GM19438 (cell line): ENCODE data around the gene CRAMP1.

Experiments
- ATAC-seq: cut with Tn5 transposase; IDR thresholded peaks from one replicate; pipeline ENCODE4 v1.9.1; 2021; ENCODE audit warnings: low read depth; ENCODE audit not compliant: unreplicated experiment

Gene CRAMP1

DNA sequence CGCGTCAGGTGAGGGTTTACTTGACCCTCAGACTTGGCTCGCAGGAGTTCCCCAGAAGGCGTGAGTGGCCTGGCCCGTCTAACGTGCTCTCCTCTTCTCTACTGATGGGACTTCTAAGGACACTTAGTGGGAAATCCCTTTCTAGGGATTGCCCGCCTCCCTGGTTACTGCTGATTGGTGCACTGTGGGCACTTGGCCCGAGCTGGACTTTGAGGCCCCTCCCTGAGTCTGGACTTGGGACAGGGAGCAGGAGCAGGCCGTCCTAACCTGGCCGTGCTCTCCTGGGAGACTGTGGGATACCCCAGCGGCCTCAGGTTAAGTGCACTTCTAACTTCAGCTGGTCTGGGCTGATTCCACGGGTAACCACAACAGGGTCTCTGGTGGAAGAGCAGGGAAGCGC, 15.0 kb upstream of the CRAMP1 start:
- ATAC-seq: no peak

DNA sequence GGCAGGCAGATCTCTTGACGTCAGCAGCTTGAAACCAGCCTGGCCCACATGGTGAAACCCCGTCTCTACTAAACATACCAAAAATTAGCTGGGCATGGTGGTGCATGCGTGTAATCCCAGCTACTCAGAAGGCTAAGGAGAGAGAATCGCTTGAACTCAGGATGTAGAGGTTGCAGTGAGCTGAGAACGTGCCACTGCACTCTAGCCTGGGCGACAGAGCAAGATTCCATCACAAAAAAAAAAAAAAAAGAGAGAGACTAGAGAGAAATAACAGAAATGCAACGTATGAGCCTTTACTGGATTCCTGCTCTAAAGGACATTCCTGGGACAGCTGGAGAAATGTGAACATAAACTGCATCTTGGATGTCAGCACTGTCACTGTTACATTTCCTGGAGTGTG, 11.1 kb upstream of the CRAMP1 start:
- no peak for ATAC-seq

DNA sequence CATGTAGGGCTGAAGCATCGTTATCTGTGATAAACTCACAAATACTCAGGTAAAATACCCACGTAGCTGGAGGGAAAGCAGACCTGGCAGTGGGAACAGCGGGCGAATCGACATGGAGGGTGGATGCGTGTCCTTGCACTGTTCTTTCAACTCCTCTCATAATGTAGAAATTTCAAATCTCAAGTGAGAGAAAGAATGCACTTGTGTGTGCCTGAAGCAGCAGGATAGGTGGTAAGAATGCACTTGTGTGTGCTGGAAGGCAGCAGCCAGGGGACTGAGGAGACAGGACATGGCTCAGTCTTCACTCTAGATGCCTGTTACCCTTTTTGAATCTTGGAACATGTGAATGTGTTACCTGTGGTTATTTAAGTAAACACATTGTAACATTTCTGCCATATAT, 10.7 kb upstream of the CRAMP1 start:
- ATAC-seq: no peak

DNA sequence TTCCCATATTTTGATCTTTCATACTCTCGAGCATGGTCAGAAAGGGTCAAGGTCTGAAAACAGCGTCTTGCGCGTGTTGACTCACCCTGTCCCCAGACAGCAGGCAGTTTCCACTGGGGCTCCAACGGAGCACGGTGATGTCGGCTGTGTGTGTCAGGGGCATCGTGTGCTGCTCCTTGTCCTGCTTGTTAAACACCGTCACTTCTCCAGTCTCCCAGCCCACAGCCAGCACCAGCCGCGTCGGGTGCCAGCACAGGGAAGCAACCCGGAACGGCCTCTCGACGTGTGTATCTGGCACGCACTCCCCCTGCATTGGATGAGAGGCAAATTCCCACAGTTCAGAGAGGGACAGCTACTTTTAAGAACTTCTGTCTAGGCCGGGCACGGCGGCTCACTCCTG, 9.9 kb upstream of the CRAMP1 start:
- no peak for ATAC-seq

DNA sequence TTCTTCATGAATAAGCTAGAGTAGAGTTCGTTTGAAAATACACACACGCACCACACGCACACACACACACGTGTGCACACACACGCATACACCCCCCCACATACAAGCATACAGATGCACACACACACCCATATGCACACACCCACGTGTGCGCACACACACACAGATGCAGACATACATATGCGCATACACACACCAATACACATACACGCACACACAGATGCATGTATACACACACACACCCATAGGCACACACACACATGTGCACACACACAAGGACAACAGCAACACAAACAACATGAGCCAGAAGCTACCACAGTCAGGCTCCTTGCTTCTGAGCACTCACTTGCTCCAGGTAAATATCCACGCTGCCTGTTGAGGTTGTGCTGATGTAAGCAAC, 5.4 kb upstream of the CRAMP1 start:
- no peak for ATAC-seq

DNA sequence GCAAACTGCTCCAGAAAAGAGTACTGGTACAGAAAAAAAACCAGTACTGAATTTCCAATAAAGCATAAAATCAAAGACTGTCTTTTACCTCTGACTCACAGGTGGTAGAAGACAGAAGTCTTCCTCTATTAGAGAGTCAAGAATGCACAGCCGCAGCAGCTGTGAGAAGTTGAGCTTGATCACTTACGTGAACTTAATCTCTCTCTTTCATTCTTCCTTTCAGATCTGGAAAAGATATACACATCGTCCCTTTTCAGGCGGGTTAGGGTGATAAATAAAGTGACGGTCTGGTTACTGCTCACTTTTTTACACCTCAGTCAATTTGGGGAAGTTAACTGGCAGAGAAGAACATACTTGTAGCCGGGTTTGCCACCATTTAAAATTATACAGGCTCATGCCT, 4.2 kb upstream of the CRAMP1 start:
- ATAC-seq: no peak

DNA sequence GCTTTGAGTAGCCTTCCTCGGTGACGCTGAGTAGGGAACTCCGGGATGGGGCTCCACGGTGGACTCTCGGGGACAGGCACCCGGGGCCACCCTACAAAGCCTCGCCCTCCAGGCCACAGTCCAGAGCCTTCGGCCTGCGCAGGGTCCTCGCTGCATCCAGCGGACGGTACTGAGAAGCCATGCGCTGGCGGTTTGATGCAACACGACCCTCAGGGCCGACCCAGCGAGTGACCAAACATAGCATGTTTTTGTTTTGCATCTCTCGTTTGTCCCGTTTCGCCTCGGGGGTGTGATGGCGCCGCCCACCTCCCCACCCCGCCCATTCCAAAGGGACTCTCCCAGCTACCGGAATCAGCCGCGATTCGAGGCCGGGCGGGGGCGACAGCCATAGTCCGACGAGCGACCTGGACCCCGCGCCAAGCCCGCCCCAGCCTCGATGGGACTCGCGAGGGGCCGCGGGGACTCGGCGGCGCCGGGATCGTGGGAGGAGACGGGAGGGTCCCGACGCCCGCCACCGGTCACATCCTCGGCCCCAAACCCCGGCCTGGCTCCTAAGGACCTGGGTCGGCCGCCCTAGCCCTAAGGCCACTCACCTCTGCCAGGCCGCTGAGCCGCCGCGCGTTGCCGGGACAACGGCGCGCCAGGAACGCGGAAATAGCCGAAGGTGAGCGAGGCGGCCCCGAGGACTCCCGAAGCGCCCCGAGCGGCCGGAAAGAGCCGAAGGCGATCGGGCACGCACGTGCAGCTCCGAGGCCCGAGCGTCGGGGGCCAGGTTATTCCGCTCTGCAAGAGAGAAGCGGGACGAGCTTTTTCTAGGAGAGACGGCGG, 1.9 kb upstream of the CRAMP1 start:
- no peak for ATAC-seq

DNA sequence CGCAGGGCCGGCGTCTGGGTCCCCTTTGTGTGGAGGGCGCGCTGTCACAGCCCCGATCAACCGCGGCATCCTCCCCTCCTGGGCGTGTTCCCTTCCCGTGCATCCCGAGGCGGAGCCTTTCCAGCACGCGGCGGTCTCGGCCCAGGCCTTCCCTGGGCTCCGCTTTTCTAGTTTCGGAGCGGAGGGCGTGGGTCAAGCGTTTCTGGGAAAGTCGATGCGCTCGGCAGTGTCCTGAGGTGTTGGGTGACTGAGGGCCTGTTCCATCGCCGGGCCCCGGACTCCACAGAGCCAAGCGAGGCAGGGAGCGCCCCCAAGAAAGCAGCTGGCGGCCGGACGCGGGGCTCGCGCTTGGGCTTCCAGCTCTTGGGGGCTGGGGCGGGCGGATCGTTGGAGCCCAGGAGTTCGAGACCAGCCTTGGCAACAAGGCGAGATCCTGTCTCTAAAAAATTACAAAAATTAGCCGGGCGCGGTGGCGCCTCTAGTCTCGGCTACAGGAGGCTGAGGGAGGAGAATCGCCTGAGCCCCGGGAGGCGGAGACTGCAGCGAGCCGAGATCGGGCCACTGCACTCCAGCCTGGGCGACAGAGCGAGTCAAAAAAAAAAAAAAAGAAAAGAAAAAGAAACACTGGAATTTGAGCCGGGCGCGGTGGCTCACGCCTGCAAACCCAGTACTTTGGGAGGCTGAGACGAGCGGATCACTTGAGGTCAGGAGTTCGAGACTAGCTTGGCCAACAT, 1.1 kb upstream of the CRAMP1 start:
- no peak for ATAC-seq

DNA sequence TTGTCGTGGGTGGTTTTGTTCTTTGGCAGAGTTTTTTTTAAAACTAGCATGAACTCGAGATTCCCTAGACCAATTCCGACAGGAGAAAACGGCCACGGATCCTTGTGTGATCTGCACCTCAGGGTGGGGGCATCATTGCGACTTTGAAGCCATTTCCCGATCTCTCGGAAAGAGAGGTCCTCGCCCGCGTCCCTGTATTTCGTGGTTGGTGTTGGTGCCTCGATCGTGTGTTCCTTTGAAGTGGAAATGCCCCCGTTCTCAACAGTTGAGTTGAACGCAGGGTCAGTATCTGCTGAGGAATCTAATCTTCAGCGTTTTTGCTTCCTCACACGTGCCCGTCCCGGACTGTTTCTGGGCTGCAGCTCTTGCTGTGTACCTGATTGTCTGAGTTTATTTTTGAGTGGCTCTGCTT, 1.1 kb downstream of the CRAMP1 start:
- ATAC-seq: no peak

DNA sequence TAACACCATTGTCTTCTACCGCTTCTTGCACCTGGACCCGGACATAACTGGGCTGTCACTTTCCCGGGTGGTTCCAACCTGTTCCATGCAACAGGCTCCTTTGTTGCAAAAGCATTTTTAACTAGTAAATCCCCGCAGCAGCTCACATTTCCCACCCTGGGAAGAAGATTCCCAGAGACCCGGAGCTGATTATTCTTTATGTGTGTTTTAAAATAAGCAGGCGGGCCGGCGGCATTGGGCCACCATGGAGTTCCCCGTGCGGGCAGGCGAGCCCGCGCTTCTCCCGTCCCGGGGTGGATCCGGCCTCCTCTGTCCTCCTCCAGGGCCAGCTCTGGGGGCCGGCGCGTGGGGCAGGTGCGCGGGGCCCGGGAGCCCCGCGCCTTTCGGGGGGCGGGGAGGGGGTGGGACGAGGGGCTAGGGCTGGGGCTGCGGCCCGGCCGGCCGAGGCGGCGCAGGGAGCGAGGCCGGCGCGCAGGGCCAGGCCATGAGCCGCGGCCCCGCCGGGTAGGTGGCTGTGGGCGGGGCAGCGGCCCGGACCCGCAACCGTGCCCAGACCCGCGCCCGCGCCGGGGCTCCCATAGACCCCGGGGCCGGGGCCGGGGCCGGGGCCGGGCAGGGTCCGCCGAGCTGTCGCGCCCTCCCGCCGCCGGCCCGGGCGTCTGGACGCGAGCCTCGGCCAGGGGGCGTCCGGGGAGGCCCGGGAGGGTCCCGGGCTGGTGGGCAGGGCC, 1.7 kb downstream of the CRAMP1 start:
- ATAC-seq: no peak

DNA sequence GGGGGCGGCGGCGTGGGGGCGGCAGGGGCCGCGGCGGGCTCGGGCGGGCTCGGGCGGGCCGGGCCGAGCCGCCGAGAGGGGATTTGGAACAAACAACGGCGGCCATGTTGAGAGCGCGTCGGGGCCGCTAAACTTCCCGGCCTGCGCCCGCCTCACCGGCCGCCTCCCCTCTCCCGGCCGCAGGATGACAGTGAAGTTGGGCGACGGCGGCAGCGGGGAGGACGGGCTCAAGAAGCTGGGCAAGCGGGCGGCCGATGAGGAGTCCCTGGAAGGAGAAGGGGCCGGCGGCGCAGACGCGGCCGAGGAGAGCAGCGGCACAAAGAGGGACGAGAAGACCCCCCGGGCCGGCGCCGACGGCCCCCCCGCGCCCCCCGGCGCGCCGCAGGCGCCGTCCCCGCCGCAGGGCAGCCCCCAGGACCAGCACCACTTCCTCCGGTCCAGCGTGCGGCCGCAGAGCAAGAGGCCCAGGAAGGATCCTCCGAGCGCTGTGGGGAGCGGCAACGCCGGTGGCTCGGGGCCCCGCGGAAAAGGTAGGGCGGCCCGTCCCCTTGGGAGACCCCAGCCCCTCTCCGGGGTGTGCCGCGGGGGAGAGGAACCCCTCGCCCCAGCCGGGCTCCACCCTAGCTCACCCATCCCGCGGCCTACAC, 2.4 kb downstream of the CRAMP1 start:
- no peak for ATAC-seq

DNA sequence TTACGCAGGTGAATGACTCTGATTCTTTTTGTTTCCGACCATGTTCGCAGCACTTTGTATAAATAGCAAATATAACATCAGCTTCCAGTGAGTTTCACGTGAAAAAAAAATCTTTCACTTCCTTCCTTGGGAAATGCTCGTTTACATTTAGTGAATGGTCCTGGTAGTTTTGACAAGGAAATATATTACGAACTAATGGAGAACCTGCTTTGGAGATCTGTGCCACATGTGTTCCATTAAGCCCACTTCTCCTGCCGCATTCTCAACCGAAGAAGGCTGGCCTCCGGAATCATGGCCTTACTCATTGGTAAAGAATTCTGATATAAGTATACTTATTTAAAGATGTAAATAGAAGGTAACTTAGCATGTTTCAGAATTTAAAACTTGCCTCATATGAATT, 3.6 kb downstream of the CRAMP1 start:
- no peak for ATAC-seq

DNA sequence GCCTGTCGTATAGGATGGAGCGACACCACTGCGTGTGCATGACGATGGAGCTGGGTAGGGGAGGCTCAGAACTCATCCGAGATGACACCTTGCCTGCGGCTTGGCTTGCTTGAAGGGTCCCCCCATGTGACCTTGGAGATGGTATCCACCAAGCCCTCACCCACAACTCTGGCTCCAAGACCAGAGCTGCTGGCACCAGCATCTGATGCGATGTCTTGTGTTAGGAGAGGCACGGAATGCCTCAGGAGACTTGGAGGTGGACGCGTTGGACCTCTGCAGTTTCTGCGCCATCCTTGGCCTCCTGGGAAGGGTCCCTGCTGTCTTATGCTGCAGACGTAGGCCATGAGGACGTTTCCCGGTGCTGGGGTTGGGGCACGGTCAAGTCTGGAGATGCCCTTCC, 7.8 kb downstream of the CRAMP1 start:
- no peak for ATAC-seq

DNA sequence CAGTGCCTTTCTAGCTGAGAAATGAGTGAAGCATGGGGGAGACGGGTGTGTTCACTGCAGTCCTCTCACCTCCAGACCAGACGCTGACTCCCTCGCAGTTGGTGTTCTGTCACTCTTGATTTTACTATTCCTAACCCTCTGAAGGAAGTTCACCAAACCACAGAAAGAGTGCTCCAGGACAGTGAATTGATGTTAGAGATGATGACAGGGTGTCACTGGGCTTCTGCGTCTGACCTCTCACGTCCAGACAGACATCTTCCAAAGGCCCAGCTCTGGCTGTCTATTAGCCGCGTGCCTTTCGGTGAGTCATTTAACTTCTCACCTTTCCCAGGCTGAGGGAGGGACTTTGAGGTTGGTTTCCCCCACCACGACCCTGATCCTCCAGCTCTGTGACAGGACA, 8.2 kb downstream of the CRAMP1 start:
- no peak for ATAC-seq

DNA sequence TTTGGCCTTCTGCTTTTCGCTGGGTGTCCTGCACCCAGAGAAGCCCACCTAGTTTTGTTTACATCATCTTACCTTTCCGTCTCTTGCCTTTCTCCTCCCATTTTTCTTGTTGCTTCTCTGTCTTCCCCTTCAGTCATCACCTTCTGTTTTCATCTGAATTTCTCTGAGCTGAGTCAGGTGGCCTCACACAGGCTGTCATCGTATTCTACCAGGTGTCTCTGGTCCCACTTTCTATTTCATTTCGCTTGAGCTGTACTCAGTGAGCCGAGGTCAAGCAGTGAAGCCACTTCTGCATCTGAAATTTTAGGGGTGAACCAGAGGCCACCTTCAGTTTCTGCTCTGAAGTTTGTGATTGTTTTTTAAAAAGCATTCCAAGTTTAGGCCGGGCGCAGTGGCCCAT, 9.7 kb downstream of the CRAMP1 start:
- ATAC-seq: no peak

DNA sequence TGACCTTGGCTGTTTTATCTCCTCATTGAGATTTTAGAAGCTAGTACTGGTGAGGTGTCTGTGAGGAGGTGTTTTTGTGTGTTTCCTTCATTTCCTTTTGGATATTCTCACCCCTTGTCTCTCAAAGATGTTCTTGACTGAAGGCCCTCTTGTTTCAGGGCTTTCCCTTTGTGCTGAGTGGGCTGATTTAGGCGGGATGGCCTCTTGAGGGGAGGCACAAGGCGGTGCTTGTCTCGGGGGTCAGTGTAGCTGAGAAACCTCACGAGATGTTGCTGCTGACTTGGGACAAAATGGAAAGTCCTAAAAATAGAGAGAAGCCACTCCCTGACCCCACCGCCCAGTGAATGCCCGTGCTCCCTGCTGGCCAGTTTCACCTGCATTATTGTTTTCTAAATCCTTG, 14.2 kb downstream of the CRAMP1 start:
- no peak for ATAC-seq

DNA sequence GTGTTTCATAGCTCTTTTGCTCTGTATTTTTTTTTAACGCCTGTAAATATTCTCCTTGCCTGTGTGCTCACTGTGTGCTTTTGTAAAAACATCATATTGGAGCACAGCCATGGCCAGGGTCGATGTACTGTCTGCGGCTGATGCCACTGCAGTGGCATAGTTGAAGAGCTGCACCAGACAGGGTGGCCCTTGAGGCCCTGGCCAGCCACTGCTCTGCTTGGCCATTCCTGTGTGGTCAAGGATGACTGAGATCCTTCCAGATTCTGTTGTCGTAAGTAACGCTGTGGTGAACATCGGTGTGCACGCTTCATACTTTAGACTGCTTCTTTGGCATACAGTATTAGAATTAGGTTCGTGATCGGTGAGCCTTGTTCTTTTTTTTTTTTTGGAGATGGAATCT, 14.6 kb downstream of the CRAMP1 start:
- no peak for ATAC-seq

DNA sequence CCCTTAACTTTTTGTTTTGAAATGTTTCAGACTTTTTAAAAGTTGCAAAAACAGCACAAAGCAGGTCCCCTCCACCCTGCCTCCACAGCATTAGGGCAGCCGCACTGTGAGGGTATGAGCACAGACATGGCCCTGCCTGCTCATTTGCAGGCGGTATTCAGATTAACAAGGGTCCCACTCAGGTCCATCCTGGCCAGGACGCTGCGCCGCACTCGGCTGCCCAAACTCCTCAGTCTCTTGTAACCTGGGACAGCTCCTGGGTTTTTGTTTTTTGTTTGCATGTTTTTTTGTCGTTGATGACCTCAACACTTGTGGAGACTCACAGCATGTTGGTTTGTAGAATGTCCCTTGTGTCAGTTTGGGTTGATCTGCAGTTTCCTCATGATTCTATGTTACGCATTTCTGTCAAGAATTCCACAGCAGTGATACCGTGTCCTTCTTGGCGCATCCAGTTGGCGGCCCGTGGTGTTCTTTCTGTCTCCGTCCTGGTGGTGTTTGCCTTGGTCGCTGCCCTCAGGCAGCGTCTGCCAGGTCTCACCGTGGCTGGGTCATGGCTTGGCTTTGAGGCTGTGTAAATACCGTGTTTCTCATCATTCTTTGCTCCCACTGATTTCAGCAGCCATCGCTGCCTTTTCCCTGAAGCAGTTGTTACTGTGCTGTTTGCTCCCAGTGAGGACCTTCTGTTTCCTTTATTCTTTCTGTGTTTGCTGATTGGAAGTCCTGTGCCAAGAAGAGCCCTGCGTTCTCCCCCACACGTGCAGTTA, 18.5 kb downstream of the CRAMP1 start:
- no peak for ATAC-seq

DNA sequence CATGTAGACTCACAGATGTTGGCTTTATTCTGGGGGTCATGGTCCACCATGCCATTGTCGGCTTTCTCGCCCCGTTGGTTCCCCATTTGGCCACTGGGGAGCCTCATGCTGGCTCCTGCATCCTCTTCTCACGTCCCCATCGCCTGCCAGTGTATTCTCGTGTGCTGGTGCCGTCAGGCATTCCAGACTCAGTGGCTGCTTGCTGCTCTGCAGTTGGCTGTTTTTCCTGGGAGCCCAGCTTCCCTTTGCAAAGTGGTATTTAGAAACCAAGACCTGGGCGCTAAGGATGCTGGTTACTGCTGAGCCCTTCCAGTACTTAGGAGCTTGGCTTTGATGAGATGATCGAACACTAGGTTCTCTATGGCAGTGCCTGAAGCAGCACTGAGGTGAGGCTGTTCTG, 19.1 kb downstream of the CRAMP1 start:
- no peak for ATAC-seq

DNA sequence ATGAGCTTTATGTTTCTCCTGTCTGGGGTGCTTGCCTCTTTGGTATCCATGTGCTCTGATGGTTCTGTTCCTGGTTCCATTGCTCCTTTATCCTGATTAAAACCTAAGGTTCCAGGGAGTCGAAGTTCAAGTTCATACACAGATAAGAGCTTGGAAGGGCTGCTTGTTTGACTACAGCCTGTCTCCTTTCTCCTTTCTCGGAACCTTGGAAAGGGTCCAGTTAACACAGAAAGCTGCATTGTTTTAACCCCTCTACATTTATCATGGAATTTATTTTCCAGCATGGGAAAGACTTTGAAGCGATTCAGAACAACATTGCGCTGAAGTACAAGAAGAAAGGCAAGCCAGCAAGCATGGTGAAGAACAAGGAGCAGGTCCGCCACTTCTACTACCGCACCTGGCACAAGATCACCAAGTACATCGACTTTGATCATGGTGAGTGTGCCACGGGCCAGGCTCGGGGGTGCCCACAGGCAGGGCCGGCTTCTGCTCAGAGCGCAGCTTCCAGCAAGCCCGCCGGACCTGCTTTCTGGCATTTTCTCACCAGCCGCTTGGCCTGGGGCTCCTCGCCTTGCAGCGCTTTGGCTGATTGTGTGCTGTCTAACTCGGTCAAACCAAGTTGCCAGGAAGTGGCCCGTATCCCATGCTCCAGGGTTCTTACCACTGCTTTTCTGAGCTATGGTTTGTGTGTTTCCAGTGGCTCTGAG, 19.9 kb downstream of the CRAMP1 start:
- no peak for ATAC-seq
